NCI-H748 (cell line): ENCODE data around the gene BAZ2A.
"Not testable (repeated sequence)": the region's sequence is repeated elsewhere in the genome, so short reads cannot be mapped to it uniquely, and the experiment has no call there.

Experiments
- DNase-seq: peaks from one replicate; lab custom pipeline; 2025; ENCODE audit not compliant: unreplicated experiment; lab: John Stamatoyannopoulos, UW

BAZ2A gene

GRCh38 chr12:56630180-56630632, at the start of gene BAZ2A:
Gene BAZ2A (minus strand): TSS chr12:56630326. CDS start chr12:56617530, 12,796 bp downstream.
- peak; percentile 91 for DNase-seq

- DNase-seq, result no peak
These were observed 48.7 kb upstream of the BAZ2A start for GRCh38 chr12:56678852-56679251.

GRCh38 chr12:56677680-56678079, 47.6 kb upstream of the BAZ2A start:
- no peak for DNase-seq

- DNase-seq, result no peak
These were observed 46.9 kb upstream of the BAZ2A start for GRCh38 chr12:56676851-56677580.

GRCh38 chr12:56671608-56672007, 41.5 kb upstream of the BAZ2A start:
- DNase-seq, result no peak

GRCh38 chr12:56670836-56671235, 40.7 kb upstream of the BAZ2A start:
- DNase-seq, result no peak

GRCh38 chr12:56668197-56668457, 38.0 kb upstream of the BAZ2A start:
- DNase-seq, result no peak

- DNase-seq, result no peak
These were observed 32.0 kb upstream of the BAZ2A start for GRCh38 chr12:56661979-56662638.

GRCh38 chr12:56661560-56661959, 31.4 kb upstream of the BAZ2A start:
- DNase-seq, result no peak

- DNase-seq, result no peak
These were observed 28.8 kb upstream of the BAZ2A start for GRCh38 chr12:56658921-56659320.

GRCh38 chr12:56657416-56658379, 27.6 kb upstream of the BAZ2A start:
- no peak for DNase-seq

- not testable (repeated sequence) for DNase-seq
These were observed 23.7 kb upstream of the BAZ2A start for GRCh38 chr12:56653781-56654180.

GRCh38 chr12:56648023-56648422, 17.9 kb upstream of the BAZ2A start:
- DNase-seq, result not testable (repeated sequence)

GRCh38 chr12:56645717-56646446, 15.8 kb upstream of the BAZ2A start, which contains the start of gene ATP5F1B:
Gene ATP5F1B (minus strand): TSS chr12:56645984. CDS start chr12:56645963, 21 bp downstream.
- peak; percentile 99 for DNase-seq

GRCh38 chr12:56645201-56645716, 15.1 kb upstream of the BAZ2A start:
- peak; percentile 54 for DNase-seq

GRCh38 chr12:56644654-56645053, 14.5 kb upstream of the BAZ2A start:
- DNase-seq, result no peak

GRCh38 chr12:56641219-56641618, 11.1 kb upstream of the BAZ2A start:
- no peak for DNase-seq

GRCh38 chr12:56637621-56638020, 7.5 kb upstream of the BAZ2A start:
- DNase-seq, result no peak

GRCh38 chr12:56636675-56637540, 6.8 kb upstream of the BAZ2A start:
- DNase-seq, result peak; percentile 100
